ENCODE data around the gene IGF2R.

DNA sequence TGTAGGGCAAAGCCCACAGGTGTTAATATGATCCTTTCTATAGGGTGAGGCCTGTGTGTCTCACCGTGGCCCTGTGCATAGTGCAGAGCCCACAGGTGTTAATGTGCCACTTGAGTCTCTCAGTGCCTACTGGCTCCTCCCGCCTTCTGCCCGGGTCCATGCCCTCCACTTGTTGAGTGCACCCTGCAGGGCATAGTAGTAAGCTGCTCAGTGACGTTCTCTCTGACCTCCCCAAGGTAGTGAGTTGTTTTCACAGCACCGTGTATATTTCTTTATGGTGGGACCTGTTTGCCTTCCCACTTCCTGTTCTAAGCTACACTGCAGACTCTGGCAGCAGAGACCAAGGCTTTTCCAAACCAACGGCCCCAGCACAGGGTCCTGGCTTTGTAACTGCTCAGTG, 88.2 kb downstream of the IGF2R start:
- TF ChIP-seq, protein P1, sequence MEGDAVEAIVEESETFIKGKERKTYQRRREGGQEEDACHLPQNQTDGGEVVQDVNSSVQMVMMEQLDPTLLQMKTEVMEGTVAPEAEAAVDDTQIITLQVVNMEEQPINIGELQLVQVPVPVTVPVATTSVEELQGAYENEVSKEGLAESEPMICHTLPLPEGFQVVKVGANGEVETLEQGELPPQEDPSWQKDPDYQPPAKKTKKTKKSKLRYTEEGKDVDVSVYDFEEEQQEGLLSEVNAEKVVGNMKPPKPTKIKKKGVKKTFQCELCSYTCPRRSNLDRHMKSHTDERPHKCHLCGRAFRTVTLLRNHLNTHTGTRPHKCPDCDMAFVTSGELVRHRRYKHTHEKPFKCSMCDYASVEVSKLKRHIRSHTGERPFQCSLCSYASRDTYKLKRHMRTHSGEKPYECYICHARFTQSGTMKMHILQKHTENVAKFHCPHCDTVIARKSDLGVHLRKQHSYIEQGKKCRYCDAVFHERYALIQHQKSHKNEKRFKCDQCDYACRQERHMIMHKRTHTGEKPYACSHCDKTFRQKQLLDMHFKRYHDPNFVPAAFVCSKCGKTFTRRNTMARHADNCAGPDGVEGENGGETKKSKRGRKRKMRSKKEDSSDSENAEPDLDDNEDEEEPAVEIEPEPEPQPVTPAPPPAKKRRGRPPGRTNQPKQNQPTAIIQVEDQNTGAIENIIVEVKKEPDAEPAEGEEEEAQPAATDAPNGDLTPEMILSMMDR (IDR thresholded peaks at IDR 0.05; ENCODE audit: low read depth, low read length) = no peak
- TF ChIP-seq EZH2phosphoT487 (IDR thresholded peaks at IDR 0.05; ENCODE audit: low read depth) = no peak
